HG03097 (cell line): ENCODE measurements around the gene CCDC124.

Experiments used
- ATAC-seq: cut with Tn5 transposase; IDR thresholded peaks from one replicate; pipeline ENCODE4 v1.9.1; 2021; ENCODE audit not compliant: unreplicated experiment, low FRiP score

CCDC124 gene

GRCh38 chr19:17933414-17934129 is 757 bp downstream of the CCDC124 start:
- no peak for ATAC-seq

- ATAC-seq = no peak
These were observed 3.6 kb downstream of the CCDC124 start for GRCh38 chr19:17936379-17936778.

- ATAC-seq = no peak
These were observed 4.6 kb downstream of the CCDC124 start for GRCh38 chr19:17937371-17937900.

GRCh38 chr19:17938092-17938845 is 5.5 kb downstream of the CCDC124 start:
- no peak for ATAC-seq

GRCh38 chr19:17942181-17942580 is 9.4 kb downstream of the CCDC124 start:
- ATAC-seq = no peak

GRCh38 chr19:17942582-17943273 is 9.9 kb downstream of the CCDC124 start:
- ATAC-seq = no peak

- ATAC-seq = no peak
These were observed 10.7 kb downstream of the CCDC124 start for GRCh38 chr19:17943274-17944221.

GRCh38 chr19:17944301-17944700 is 11.5 kb downstream of the CCDC124 start:
- ATAC-seq = no peak

- peak; percentile 27 for ATAC-seq
These were observed 14.4 kb downstream of the CCDC124 start for GRCh38 chr19:17946965-17947784.

GRCh38 chr19:17947815-17948513 is 15.1 kb downstream of the CCDC124 start:
- peak; percentile 51 for ATAC-seq

GRCh38 chr19:17948514-17948900 is 15.7 kb downstream of the CCDC124 start:
- no peak for ATAC-seq

- no peak for ATAC-seq
These were observed 16.4 kb downstream of the CCDC124 start for GRCh38 chr19:17948931-17949930.

GRCh38 chr19:17949956-17950309 is 17.1 kb downstream of the CCDC124 start:
- no peak for ATAC-seq

GRCh38 chr19:17950310-17951156 is 17.7 kb downstream of the CCDC124 start:
- no peak for ATAC-seq

GRCh38 chr19:17951157-17951989 is 18.6 kb downstream of the CCDC124 start:
- ATAC-seq = no peak
